Naive thymus-derived CD4-positive, alpha-beta T cell (primary cell): ENCODE results near the gene TEX36. TPM values are rescaled to one million over a fixed set of nuclear protein-coding genes. Genes with fewer than 3 reads are reported as not detected.

ENCODE experiments used
- ATAC-seq: fragments of 150-1000 bp; cut with Tn5 transposase; 2 replicates; pipeline ENCODE4 v1.10.0; 2021; ENCODE audit warnings: mild to moderate bottlenecking, moderate library complexity
- CTCF ChIA-PET: fragments of 350-600 bp; sonication (Branson Sonifier 250); formaldehyde crosslinking; loops from one replicate; lab custom pipeline; 2021; ENCODE audit warnings: antibody characterized with exemption; lab: Charles Lee
- POLR2A ChIA-PET: fragments of 350-600 bp; sonication (Branson Sonifier 250); formaldehyde crosslinking; loops from one replicate; lab custom pipeline; 2021; ENCODE audit warnings: antibody characterized with exemption, inconsistent platforms; lab: Charles Lee
- DNase-seq, 9 donors: peaks; one replicate each; pipeline versions ENCODE4 v3.0.0 to v3.0.0-alpha.2; 2020 to 2022; ENCODE audit warnings: mixed read lengths in 1 of 9
- H3K27ac ChIP-seq: one replicate; pipeline ENCODE4 v1.7.0; 2013; ENCODE audit warnings: mild to moderate bottlenecking, low read depth, low read length, moderate library complexity
- H3K27me3 ChIP-seq, 2 donors: one replicate each; pipeline ENCODE4 v1.7.0; 2013; ENCODE audit warnings: low read length in 2 of 2, mild to moderate bottlenecking in 2 of 2, moderate library complexity in 2 of 2; ENCODE audit not compliant: control insufficient read depth in 2 of 2, insufficient read depth in 2 of 2
- H3K36me3 ChIP-seq, 3 experiments: 1 replicate in 2 of 3; 2 replicates in 1 of 3; pipeline ENCODE4 v1.7.0; 2013; ENCODE audit warnings: low read length in 3 of 3, mild to moderate bottlenecking in 3 of 3, moderate library complexity in 1 of 3; ENCODE audit not compliant: insufficient read depth in 3 of 3, control insufficient read depth in 2 of 3
- H3K4me1 ChIP-seq, 2 donors: one replicate each; pipeline ENCODE4 v1.7.0; 2013; ENCODE audit warnings: low read length in 2 of 2, mild to moderate bottlenecking in 2 of 2, moderate library complexity in 1 of 2; ENCODE audit not compliant: control insufficient read depth in 2 of 2, insufficient read depth in 2 of 2
- H3K4me3 ChIP-seq: 2 replicates; pipeline ENCODE4 v1.7.0; 2013; ENCODE audit warnings: mild to moderate bottlenecking, low read length
- H3K9me3 ChIP-seq, 3 experiments: 1 replicate in 2 of 3; 2 replicates in 1 of 3; pipeline ENCODE4 v1.7.0; 2013; ENCODE audit warnings: low read length in 3 of 3; ENCODE audit not compliant: control insufficient read depth in 2 of 3
- H3K27ac Mint-ChIP-seq, 9 donors: one replicate each; pipeline ENCODE4 v1.8.0; 2020 to 2022; ENCODE audit warnings: mixed read lengths in 9 of 9, mild to moderate bottlenecking in 8 of 9, moderate library complexity in 5 of 9, inconsistent platforms in 2 of 9
- H3K27me3 Mint-ChIP-seq, 5 donors: one replicate each; pipeline ENCODE4 v1.8.0; 2021 to 2022; ENCODE audit warnings: mixed read lengths in 5 of 5, mild to moderate bottlenecking in 1 of 5
- H3K36me3 Mint-ChIP-seq, 5 donors: one replicate each; pipeline ENCODE4 v1.8.0; 2020 to 2022; ENCODE audit warnings: mixed read lengths in 5 of 5, mild to moderate bottlenecking in 3 of 5, inconsistent platforms in 1 of 5
- H3K4me1 Mint-ChIP-seq, 7 donors: one replicate each; pipeline ENCODE4 v1.8.0; 2020 to 2022; ENCODE audit warnings: mixed read lengths in 7 of 7, mild to moderate bottlenecking in 3 of 7, inconsistent platforms in 1 of 7
- H3K4me3 Mint-ChIP-seq, 10 donors: one replicate each; pipeline ENCODE4 v1.8.0; 2020 to 2022; ENCODE audit warnings: mild to moderate bottlenecking in 10 of 10, mixed read lengths in 10 of 10, moderate library complexity in 6 of 10, inconsistent platforms in 2 of 10
- H3K9me3 Mint-ChIP-seq, 11 donors: one replicate each; pipeline ENCODE4 v1.8.0; 2020 to 2022; ENCODE audit warnings: mixed read lengths in 11 of 11, mild to moderate bottlenecking in 4 of 11, inconsistent platforms in 1 of 11, moderate library complexity in 1 of 11
- intact Hi-C, 2 donors: fragments of 100-400 bp; cut with micrococcal nuclease; formaldehyde crosslinking; loops; one replicate each; pipeline ENCODE4 v1.15.1; 2023
- polyA plus RNA-seq, 2 donors: library from polyadenylated mRNA; unstranded; fragments of 300-500 nt; fragmentation: Illumina TruSeq; gene quantifications; one replicate each; pipeline ENCODE4 v1.2.3, GENCODE V29; 2021
- total RNA-seq, 6 experiments: library from RNA in 5 of 6; stranded (reverse) in 5 of 6; gene quantifications; 1 replicate in 5 of 6; 2 replicates in 1 of 6; pipeline ENCODE4 v1.2.3 and lab custom pipeline; 2021 to 2026

Gene TEX36
- total and polyA plus RNA-seq, 7 experiments from 2014 or later = not detected

DNA sequence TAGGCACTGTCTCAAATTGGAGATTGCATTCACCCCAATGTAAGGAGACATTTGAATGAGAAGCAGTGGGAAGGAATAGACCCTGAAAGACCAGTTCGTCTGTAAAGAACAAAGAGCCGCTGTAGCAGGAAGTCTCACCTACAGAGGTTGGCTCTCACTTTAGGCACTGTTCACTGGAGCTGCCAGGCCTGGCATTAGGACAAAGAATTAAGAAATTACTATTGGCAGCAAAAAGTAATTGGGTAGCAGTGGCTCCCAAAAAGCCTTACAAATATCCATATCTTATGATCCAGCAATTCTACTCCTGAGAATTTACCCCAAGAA, 10.5 kb upstream of the TEX36 start:
- intact Hi-C loops = no loop called here
- Histone ChIP-seq H3K27me3 (no peaks in the 10 kb centered on the region), H3K36me3 (no peaks in the 10 kb centered on the region), H3K27ac (no peak overlapping the region), H3K4me3 (no peak overlapping the region), H3K9me3 (no peaks in the 10 kb centered on the region), H3K4me1 (no peaks in the 10 kb centered on the region)
- ChIA-PET POLR2A (no interaction called here), CTCF (no interaction called here)
- Mint-ChIP-seq H3K4me3 (no peak overlapping the region), H3K27me3 (peaks cover 0 to 17% (median 10%) of the 10 kb centered on the region in 5 donors), H3K36me3 (no peaks in the 10 kb centered on the region), H3K27ac (no peak overlapping the region), H3K4me1 (peaks cover 0 to 9% (median 4%) of the 10 kb centered on the region in 7 donors), H3K9me3 (peaks cover 0 to 3% (median 0%) of the 10 kb centered on the region in 11 donors)
- DNase-seq = no peak
- ATAC-seq = no peak

DNA sequence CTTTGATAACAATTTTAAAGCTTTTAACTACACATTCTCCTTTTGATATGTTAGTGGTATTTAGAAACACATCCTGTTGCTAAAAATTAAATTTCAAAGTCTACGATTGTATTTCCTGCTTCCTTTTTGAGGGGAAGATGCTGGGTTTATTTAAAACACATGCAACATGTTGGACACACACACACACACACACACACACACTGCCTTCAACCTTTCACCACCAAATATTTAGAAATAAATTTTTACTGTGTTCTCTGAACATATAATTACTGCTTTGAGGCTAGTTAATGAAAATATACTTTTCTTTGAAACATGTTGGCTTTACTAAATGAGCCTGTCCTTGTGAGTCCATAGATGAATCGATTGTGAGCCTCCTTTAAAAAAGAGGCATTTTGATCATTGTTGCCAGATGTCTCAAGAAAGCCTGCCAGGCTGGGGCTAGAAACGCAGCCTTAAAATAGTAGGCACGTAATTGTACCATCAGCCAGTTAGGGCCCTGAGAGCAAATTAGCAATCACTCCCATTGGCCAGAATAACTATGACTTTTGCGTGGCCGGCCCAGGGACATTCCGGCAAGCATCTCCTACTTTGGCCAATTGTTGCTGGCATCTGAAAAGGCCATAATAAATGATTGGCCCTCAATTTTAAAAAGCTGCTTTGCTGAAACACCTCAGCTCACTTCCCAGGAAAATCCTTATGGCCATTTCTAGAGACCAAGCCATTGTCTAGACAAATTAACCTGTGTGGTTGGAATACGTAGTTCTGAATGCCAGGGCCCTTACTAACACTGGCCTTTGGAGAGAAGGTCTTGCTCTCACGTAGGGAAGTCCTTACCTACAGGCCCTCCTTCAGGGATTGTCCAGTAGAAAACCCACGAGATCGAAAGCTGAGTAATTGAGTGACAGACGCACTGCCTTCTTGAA, 9.9 kb upstream of the TEX36 start:
- H3K9me3 Mint-ChIP-seq = peaks cover 0 to 3% (median 0%) of the 10 kb centered on the region in 11 donors
- peaks cover 0 to 9% (median 4%) of the 10 kb centered on the region in 7 donors for H3K4me1 Mint-ChIP-seq
- POLR2A ChIA-PET = no interaction called here
- no peaks in the 10 kb centered on the region for H3K4me1 ChIP-seq
- H3K27me3 ChIP-seq = no peaks in the 10 kb centered on the region
- H3K27ac ChIP-seq = no peak overlapping the region
- CTCF ChIA-PET = interaction anchor here (0.6 kb wide), 1 partner anchor 170 kb away, joined by 3 read pairs; no protein-coding TSS in a partner anchor
- no peaks in the 10 kb centered on the region for H3K36me3 ChIP-seq
- no peak overlapping the region for H3K4me3 Mint-ChIP-seq
- ATAC-seq (no peak), DNase-seq (no peak)
- H3K9me3 ChIP-seq = no peaks in the 10 kb centered on the region
- no peaks in the 10 kb centered on the region for H3K36me3 Mint-ChIP-seq
- intact Hi-C loops = no loop called here
- H3K27ac Mint-ChIP-seq = peak overlapping the region in 1 of 9 donors; percentile 46
- H3K4me3 ChIP-seq = no peak overlapping the region
- peaks cover 0 to 17% (median 11%) of the 10 kb centered on the region in 5 donors for H3K27me3 Mint-ChIP-seq

DNA sequence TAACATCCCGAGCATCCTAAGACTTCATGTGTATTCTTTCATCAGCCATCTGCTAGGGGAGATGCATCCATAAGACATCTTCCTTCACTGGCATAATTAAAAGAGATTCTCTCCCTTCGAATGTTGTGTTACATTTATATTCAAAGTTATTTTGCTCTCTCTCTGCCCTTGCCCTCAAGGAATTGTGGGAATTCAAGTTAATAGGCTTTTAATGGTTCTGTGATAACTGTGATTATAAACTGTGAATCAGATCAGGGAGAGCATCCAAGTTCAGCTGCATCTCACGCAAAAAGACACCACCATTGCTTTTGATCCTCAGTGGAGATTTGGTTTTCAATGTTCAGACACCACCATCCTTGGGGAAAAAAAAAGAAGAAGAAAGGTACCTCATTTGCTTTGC, 9.2 kb upstream of the TEX36 start:
- Histone ChIP-seq H3K27me3 (no peaks in the 10 kb centered on the region), H3K4me3 (no peak overlapping the region), H3K27ac (no peak overlapping the region), H3K9me3 (no peaks in the 10 kb centered on the region), H3K36me3 (no peaks in the 10 kb centered on the region), H3K4me1 (no peaks in the 10 kb centered on the region)
- H3K27me3 Mint-ChIP-seq = peaks cover 0 to 17% (median 11%) of the 10 kb centered on the region in 5 donors
- DNase-seq (no peak), ATAC-seq (no peak)
- peak overlapping the region in 1 of 9 donors; percentile 46 for H3K27ac Mint-ChIP-seq
- CTCF ChIA-PET = interaction anchor here (0.6 kb wide), 1 partner anchor 171 kb away, joined by 3 read pairs; no protein-coding TSS in a partner anchor
- peaks cover 0 to 9% (median 4%) of the 10 kb centered on the region in 7 donors for H3K4me1 Mint-ChIP-seq
- intact Hi-C loops = no loop called here
- H3K9me3 Mint-ChIP-seq = peaks cover 0 to 3% (median 0%) of the 10 kb centered on the region in 11 donors
- POLR2A ChIA-PET = no interaction called here
- H3K36me3 Mint-ChIP-seq = no peaks in the 10 kb centered on the region
- no peak overlapping the region for H3K4me3 Mint-ChIP-seq

DNA sequence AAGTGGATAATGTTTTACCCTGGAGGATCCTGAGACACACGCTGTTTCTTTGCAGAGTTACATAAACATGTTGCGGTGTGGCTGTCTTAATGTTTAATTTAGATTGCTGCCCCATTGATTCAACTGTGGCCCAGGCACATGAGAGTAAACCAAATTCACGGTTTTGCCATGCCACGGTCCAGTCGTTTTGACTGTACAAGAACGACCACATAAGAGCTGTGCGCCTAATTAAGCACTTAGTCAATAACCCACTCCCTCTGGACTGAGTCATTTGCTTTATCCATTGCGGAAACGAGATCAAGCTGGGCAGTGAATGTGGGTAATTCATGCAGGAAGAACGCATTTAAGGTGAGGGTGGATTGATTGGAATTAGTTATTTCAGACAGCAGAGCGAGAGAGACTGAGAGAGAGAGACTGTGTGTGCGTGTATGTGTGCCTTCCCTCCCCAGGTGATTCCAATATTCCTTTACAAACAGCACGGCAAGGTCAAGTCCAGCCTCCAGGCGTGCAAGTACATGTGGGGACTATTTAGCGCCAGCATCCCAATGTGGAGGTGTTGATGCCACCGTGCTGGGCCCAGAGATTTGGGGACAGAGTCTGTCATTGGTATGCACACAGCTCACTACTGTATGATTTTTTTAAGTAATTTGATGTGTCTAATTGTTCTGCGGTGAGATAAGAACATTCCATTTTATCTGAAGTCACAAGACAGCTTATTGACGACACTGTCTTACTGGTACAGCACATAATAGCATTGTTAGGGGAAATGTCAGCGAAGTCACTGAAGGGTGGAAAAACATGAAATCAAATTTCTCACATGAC, 8.4 kb upstream of the TEX36 start:
- H3K36me3 Mint-ChIP-seq = no peaks in the 10 kb centered on the region
- ChIA-PET POLR2A (no interaction called here), CTCF (no interaction called here)
- no peaks in the 10 kb centered on the region for H3K9me3 ChIP-seq
- peaks cover 0 to 9% (median 4%) of the 10 kb centered on the region in 7 donors for H3K4me1 Mint-ChIP-seq
- DNase-seq (no peak), ATAC-seq (no peak)
- no peaks in the 10 kb centered on the region for H3K36me3 ChIP-seq
- no peak overlapping the region for H3K27ac Mint-ChIP-seq
- no peaks in the 10 kb centered on the region for H3K27me3 ChIP-seq
- no peak overlapping the region for H3K27ac ChIP-seq
- intact Hi-C loops = no loop called here
- H3K27me3 Mint-ChIP-seq = peaks cover 0 to 15% (median 11%) of the 10 kb centered on the region in 5 donors
- no peaks in the 10 kb centered on the region for H3K4me1 ChIP-seq
- peaks cover 0 to 3% (median 0%) of the 10 kb centered on the region in 11 donors for H3K9me3 Mint-ChIP-seq
- H3K4me3 Mint-ChIP-seq = no peak overlapping the region
- no peak overlapping the region for H3K4me3 ChIP-seq

DNA sequence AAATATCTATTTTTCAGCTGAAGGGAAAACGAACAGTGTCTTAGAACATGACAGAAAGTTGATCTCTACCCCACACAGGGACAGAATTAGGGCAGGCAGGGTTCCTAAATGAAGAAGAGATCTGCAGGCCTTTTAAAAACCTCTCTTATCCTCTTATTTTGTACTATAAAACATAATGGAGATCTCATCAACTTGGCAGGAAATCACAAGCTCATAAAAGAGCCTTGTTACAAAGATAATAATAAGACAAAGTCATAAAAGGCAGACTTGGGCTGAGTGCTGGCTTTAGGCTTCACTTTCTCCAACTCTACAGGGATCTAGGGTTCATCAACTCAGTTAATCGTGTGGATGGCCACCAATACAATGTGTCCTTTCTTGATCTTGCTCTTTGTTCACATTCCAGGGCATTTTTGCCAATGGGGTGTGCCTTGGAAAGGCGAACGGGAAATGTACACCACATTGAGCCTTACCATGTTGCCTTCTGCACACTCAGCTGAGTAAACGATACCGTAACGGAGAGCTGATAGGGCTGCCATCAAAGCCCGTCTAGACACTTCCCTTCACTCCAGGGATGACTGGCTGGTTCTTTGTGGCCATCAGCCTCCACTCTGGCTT, 7.1 kb upstream of the TEX36 start:
- Histone ChIP-seq H3K4me3 (no peak overlapping the region), H3K27me3 (no peaks in the 10 kb centered on the region), H3K9me3 (no peaks in the 10 kb centered on the region), H3K27ac (no peak overlapping the region), H3K36me3 (no peaks in the 10 kb centered on the region), H3K4me1 (no peaks in the 10 kb centered on the region)
- Mint-ChIP-seq H3K27me3 (peaks cover 0 to 22% (median 10%) of the 10 kb centered on the region in 5 donors), H3K36me3 (no peaks in the 10 kb centered on the region), H3K4me1 (peaks cover 0 to 9% (median 4%) of the 10 kb centered on the region in 7 donors), H3K27ac (peak overlapping the region in 1 of 9 donors; percentile 27), H3K9me3 (peaks cover 0 to 3% (median 0%) of the 10 kb centered on the region in 11 donors), H3K4me3 (no peak overlapping the region)
- ChIA-PET POLR2A (no interaction called here), CTCF (no interaction called here)
- ATAC-seq (no peak), DNase-seq (no peak)
- intact Hi-C loops = no loop called here

DNA sequence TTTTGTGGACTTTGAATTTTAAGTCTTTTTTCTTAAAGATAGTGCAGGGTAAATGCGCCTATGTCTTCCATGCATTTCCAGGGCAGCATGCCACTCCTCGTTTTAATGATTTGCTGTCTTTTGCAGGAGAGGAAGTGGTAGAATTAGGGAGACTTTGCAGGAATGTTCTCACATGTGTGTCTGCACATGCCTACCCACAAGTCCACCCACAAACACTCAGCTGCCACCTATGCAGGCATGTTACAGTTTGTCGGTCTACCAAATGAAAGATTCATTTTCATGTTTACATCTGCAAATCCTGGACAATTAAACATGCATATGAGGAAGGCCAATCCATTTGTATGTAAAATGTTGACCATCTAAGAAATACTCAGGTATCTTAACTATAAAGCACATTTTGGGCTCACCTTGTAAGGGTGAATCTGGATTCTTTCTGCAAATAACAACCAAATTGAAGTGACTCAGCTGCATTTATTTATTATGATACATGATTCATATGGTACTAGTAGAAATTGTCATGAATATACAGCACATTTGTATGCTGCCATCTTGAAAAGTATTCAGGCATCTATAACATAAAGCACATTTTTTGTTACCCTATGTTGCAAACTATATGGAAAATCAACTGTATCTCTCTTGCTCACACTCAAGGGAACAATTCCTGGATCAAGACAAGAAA, 4.7 kb upstream of the TEX36 start:
- no peak for ATAC-seq
- H3K27me3 Mint-ChIP-seq = peaks cover 0 to 36% (median 18%) of the 10 kb centered on the region in 5 donors
- H3K36me3 ChIP-seq = no peaks in the 10 kb centered on the region
- H3K36me3 Mint-ChIP-seq = no peaks in the 10 kb centered on the region
- no peaks in the 10 kb centered on the region for H3K9me3 ChIP-seq
- H3K4me3 ChIP-seq = no peak overlapping the region
- DNase-seq = no peak
- H3K4me3 Mint-ChIP-seq = no peak overlapping the region
- intact Hi-C loops = no loop called here
- H3K27ac ChIP-seq = no peak overlapping the region
- H3K27ac Mint-ChIP-seq = no peak overlapping the region
- H3K27me3 ChIP-seq = no peaks in the 10 kb centered on the region
- H3K4me1 ChIP-seq = no peaks in the 10 kb centered on the region
- ChIA-PET CTCF (no interaction called here), POLR2A (no interaction called here)
- H3K9me3 Mint-ChIP-seq = peaks cover 0 to 3% (median 0%) of the 10 kb centered on the region in 11 donors
- peaks cover 0 to 6% (median 4%) of the 10 kb centered on the region in 7 donors for H3K4me1 Mint-ChIP-seq
